H1 (cell line): Measurements from ENCODE around the gene BBS1. TPM values are rescaled to one million over a fixed set of nuclear protein-coding genes. Genes with fewer than 3 reads are reported as not detected.

Experiments
- CREB1 ChIP-seq: IDR thresholded peaks from 2 replicates; pipeline ENCODE4 v1.6.1; 2012; ENCODE audit warnings: inconsistent platforms
- HDAC6 ChIP-seq: IDR thresholded peaks from one replicate; pipeline ENCODE4 v1.7.1; 2012; ENCODE audit warnings: low read depth, mild to moderate bottlenecking, inconsistent platforms, low read length, moderate library complexity
- KDM1A ChIP-seq: fragments of 200-600, 300-600 bp; sonication (generic); IDR thresholded peaks from 2 replicates; pipeline ENCODE4 v1.7.1; 2016; ENCODE audit warnings: mild to moderate bottlenecking, low read length, borderline replicate concordance
- POLR2AphosphoS5 ChIP-seq: IDR thresholded peaks from 2 replicates; pipeline ENCODE4 v1.6.1; 2011; ENCODE audit warnings: low read depth, low read length
- SAP30 ChIP-seq: fragments of 300-600 bp; sonication (generic); IDR thresholded peaks from 2 replicates; pipeline ENCODE4 v1.7.1; 2012; ENCODE audit warnings: low read length, moderate library complexity, mild to moderate bottlenecking, inconsistent platforms; ENCODE audit not compliant: insufficient read depth, insufficient replicate concordance
- SIN3A ChIP-seq, 2 experiments: IDR thresholded peaks in 1 of 2; conservative IDR thresholded peaks in 1 of 2; 2 replicates each; pipeline ENCODE4 v1.6.1; 2011 to 2012; ENCODE audit warnings: low read length in 2 of 2, improper control_type of control experiment in 1 of 2, low read depth in 1 of 2, mild to moderate bottlenecking in 1 of 2
- SRF ChIP-seq: IDR thresholded peaks from 2 replicates; pipeline ENCODE4 v1.6.1; 2011; ENCODE audit warnings: mild to moderate bottlenecking, low read depth, low read length, moderate library complexity
- YY1 ChIP-seq: IDR thresholded peaks from 2 replicates; pipeline ENCODE4 v1.6.1; 2011; ENCODE audit warnings: low read depth, mild to moderate bottlenecking, low read length
- polyA plus RNA-seq, 7 experiments: library from polyadenylated mRNA; depleted of rRNA in 3 of 7; stranded (reverse) in 5 of 7; unstranded in 2 of 7; fragments of >200 nt in 5 of 7; fragments of 200-250 nt in 2 of 7; gene quantifications; 1 replicate in 5 of 7; 2 replicates in 1 of 7; 4 replicates in 1 of 7; pipeline versions ENCODE4 v1.2.1 to v1.2.3, GENCODE V29; 2011 to 2013; ENCODE audit warnings: missing spikeins in 2 of 7, mixed read lengths in 2 of 7
- total RNA-seq: library from RNA; stranded (reverse); fragmentation: NEBNext Ultra II Directional; extraction: Animal tissue kit (Norgen Biotek cat#: 25700); gene quantifications from 2 replicates; pipeline ENCODE4 v1.2.1, GENCODE V29; 2021
- TF ChIP-seq, protein P1 (sequence below): IDR thresholded peaks from 2 replicates; pipeline ENCODE4 v1.6.1; 2012; ENCODE audit warnings: inconsistent platforms

Gene BBS1
- total and polyA plus RNA-seq, 2 of the 8 experiments (the other 6 are each of a cell fraction or from before 2014, with no cell fraction given) = 19.1 to 19.5 TPM

DNA sequence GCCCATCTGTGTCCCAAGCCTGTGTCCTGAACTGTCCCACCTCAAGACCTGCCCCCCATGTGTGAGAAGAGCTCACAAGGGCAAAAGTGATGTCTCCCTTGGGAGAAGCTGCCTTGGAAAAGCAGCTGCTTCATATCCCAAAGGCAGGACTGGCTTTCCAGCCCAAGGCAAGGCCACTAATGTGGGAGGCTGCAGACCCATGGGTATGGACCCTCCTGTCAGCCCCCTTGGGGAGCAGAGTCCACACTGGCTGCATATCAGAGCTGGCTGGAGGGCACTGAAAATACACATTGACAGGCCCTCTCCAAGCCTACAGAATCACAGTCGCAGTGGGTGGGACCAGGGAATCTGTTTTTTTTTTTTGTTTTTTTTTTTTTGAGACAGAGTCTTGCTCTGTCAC lies 41.0 kb upstream of the BBS1 start (continued):
- TF ChIP-seq POLR2AphosphoS5 (no peak), HDAC6 (no peak), YY1 (no peak), KDM1A (no peak), SAP30 (no peak), SRF (no peak), SIN3A (conservative IDR thresholded peaks at IDR 0.05 in 1 of 2, IDR thresholded peaks at IDR 0.05 in 1 of 2; ENCODE audit: low read depth in 1 of 2, low read length in 2 of 2) (no peak), CREB1 (no peak)
- TF ChIP-seq, protein P1, sequence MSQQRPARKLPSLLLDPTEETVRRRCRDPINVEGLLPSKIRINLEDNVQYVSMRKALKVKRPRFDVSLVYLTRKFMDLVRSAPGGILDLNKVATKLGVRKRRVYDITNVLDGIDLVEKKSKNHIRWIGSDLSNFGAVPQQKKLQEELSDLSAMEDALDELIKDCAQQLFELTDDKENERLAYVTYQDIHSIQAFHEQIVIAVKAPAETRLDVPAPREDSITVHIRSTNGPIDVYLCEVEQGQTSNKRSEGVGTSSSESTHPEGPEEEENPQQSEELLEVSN = no peak
